Spleen (tissue), 7 donors: ENCODE data around the gene TIPARP.

ENCODE experiments used
- POLR2AphosphoS5 ChIP-seq, 3 donors: sonication (generic); formaldehyde crosslinking; IDR thresholded peaks; one replicate each; pipeline ENCODE4 v1.5.1; 2017; ENCODE audit warnings: antibody characterized with exemption in 3 of 3
- TF ChIP-seq, protein P1 (sequence below), 11 experiments: fragments of 200-600 bp in 7 of 11; fragments of 450-650 bp in 4 of 11; sonication (generic) in 4 of 11; IDR thresholded peaks in 8 of 11; conservative IDR thresholded peaks in 3 of 11; 1 replicate in 7 of 11; 2 replicates in 4 of 11; pipeline versions ENCODE4 v1.4.0 to v1.8.0; 2016 to 2021; ENCODE audit warnings: antibody characterized with exemption in 11 of 11, inconsistent platforms in 4 of 11, mild to moderate bottlenecking in 1 of 11
- donor health status: DM: no; HTN: no; CAD: no; lungs with moderate emphysema.
- donor health status: DM: no; HTN: no; CAD: no.
- donor health status: DM: no; HTN: no; CAD: no.

DNA sequence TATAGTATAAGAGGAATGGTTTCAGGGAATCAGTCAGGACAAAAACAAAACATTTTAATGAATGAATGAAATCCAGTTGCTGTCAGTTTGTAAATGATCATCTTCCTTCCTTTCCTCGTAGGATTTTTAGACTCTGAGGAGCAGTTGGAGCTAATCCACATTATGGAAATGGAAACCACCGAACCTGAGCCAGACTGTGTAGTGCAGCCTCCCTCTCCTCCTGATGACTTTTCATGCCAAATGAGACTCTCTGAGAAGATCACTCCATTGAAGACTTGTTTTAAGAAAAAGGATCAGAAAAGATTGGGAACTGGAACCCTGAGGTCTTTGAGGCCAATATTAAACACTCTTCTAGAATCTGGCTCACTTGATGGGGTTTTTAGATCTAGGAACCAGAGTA is 3.1 kb downstream of the TIPARP start:
- TF ChIP-seq, protein P1, sequence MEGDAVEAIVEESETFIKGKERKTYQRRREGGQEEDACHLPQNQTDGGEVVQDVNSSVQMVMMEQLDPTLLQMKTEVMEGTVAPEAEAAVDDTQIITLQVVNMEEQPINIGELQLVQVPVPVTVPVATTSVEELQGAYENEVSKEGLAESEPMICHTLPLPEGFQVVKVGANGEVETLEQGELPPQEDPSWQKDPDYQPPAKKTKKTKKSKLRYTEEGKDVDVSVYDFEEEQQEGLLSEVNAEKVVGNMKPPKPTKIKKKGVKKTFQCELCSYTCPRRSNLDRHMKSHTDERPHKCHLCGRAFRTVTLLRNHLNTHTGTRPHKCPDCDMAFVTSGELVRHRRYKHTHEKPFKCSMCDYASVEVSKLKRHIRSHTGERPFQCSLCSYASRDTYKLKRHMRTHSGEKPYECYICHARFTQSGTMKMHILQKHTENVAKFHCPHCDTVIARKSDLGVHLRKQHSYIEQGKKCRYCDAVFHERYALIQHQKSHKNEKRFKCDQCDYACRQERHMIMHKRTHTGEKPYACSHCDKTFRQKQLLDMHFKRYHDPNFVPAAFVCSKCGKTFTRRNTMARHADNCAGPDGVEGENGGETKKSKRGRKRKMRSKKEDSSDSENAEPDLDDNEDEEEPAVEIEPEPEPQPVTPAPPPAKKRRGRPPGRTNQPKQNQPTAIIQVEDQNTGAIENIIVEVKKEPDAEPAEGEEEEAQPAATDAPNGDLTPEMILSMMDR (IDR thresholded peaks at IDR 0.05 in 8 of 11, conservative IDR thresholded peaks at IDR 0.05 in 3 of 11): no peak
- TF ChIP-seq POLR2AphosphoS5 (IDR thresholded peaks at IDR 0.05): no peak
